ENCODE results near the gene LSR. TPM values are rescaled to one million over a fixed set of nuclear protein-coding genes. Genes with fewer than 3 reads are reported as not detected.

Gene LSR, protein sequence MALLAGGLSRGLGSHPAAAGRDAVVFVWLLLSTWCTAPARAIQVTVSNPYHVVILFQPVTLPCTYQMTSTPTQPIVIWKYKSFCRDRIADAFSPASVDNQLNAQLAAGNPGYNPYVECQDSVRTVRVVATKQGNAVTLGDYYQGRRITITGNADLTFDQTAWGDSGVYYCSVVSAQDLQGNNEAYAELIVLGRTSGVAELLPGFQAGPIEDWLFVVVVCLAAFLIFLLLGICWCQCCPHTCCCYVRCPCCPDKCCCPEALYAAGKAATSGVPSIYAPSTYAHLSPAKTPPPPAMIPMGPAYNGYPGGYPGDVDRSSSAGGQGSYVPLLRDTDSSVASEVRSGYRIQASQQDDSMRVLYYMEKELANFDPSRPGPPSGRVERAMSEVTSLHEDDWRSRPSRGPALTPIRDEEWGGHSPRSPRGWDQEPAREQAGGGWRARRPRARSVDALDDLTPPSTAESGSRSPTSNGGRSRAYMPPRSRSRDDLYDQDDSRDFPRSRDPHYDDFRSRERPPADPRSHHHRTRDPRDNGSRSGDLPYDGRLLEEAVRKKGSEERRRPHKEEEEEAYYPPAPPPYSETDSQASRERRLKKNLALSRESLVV
- 10 to 100 TPM; 67.5 to 80.1 TPM for total RNA-seq

DNA sequence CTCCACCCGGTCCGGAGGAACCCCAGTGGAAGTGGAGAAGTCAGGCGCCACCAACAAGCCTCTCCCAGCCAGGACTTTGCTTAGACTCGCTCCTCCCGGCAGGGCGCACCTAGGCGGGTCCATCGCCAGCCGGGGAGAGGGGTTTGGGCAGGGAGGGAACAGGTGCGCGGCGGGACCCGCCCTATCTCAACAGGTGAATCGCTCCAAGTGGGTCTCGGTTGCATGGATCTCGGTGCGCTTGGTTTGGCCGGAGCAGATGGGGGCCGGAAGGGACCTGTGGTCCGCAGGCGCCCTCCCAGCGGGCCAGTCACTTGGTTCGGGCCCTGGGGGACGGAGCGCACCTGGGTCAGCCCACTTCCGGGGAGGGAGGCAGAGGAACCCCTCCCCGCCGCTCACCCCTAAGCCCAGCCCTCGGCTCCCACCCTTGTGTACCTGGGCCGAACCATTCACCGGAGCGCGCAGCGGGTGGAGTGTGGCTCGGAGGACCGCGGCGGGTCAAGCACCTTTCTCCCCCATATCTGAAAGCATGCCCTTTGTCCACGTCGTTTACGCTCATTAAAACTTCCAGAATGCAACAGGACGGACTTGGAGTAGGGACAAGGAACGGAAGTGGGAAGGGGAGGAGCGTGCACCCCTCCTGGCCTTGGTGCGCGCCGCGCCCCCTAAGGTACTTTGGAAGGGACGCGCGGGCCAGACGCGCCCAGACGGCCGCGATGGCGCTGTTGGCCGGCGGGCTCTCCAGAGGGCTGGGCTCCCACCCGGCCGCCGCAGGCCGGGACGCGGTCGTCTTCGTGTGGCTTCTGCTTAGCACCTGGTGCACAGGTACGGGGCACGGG, at the start of gene LSR:
Gene LSR, plus strand, starts transcription at position 693 of the 836 bp plus-strand sequence. Its CDS starts 21 bp downstream, at position 714.
- peak within 1 kb of the TSS; percentile 94 to 100 (median 100) for H3K27ac ChIP-seq
- TF ChIP-seq POLR2A (IDR thresholded peaks at IDR 0.05): peak; percentile 91 to 98 (median 97)
- TF ChIP-seq, protein P1, sequence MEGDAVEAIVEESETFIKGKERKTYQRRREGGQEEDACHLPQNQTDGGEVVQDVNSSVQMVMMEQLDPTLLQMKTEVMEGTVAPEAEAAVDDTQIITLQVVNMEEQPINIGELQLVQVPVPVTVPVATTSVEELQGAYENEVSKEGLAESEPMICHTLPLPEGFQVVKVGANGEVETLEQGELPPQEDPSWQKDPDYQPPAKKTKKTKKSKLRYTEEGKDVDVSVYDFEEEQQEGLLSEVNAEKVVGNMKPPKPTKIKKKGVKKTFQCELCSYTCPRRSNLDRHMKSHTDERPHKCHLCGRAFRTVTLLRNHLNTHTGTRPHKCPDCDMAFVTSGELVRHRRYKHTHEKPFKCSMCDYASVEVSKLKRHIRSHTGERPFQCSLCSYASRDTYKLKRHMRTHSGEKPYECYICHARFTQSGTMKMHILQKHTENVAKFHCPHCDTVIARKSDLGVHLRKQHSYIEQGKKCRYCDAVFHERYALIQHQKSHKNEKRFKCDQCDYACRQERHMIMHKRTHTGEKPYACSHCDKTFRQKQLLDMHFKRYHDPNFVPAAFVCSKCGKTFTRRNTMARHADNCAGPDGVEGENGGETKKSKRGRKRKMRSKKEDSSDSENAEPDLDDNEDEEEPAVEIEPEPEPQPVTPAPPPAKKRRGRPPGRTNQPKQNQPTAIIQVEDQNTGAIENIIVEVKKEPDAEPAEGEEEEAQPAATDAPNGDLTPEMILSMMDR (IDR thresholded peaks at IDR 0.05): peak in 3 of 7 experiments; percentile 18 to 36 (median 26)
- H3K27me3 ChIP-seq: no peaks in the 10 kb centered on the region
- H3K36me3 ChIP-seq (replicated peaks in 1 of 2; ENCODE audit: insufficient read depth in 1 of 2, low read depth in 2 of 2): no peaks in the 10 kb centered on the region
- intact Hi-C loops (cut with DNase I): loop anchor here (10.0 kb wide), 1 partner anchor 104 kb away; the partner anchor contains the start of gene FXYD7
- ATAC-seq (peak; percentile 89), DNase-seq (peak; percentile 95 to 96 (median 96))
- H3K9me3 ChIP-seq: no peaks in the 10 kb centered on the region
- 1% methylated on average over 24 to 69 of the region's 69 CpGs for WGBS, 2 donors
- H3K4me1 ChIP-seq: peaks cover 29% of the 10 kb centered on the region
- peak within 1 kb of the TSS; percentile 86 to 93 for H3K4me3 ChIP-seq

DNA sequence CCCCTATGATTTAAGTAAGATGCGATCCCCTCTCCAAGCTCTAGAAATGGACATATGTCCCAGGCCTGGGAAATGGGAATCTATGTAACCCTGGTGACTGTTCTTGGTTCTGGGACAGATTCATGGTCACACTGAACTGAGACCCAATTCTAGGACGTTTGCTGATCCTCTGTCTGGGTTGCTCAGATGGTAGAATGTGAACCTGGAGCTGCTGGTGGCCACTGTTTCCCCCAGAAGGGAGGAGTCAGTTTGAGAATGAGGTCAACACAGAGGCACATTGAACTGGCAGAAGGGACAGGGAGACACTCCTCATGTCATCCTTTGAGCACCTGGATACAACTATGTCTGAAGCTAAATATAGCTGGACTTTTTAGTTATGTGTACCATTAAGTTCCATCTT, 49.3 kb upstream of the LSR start:
- Histone ChIP-seq H3K36me3 (replicated peaks in 1 of 2; ENCODE audit: insufficient read depth in 1 of 2, low read depth in 2 of 2) (no peaks in the 10 kb centered on the region), H3K4me1 (no peaks in the 10 kb centered on the region), H3K9me3 (no peaks in the 10 kb centered on the region), H3K4me3 (no peak overlapping the region), H3K27me3 (no peaks in the 10 kb centered on the region), H3K27ac (no peak overlapping the region)
- 52 to 66% methylated on average over 2 of the region's 2 CpGs for WGBS, 2 donors
- DNase-seq (no peak), ATAC-seq (no peak)
- intact Hi-C loops (cut with DNase I): no loop called here
- TF ChIP-seq POLR2A (IDR thresholded peaks at IDR 0.05): no peak
- TF ChIP-seq, protein P1 (IDR thresholded peaks at IDR 0.05): no peak

DNA sequence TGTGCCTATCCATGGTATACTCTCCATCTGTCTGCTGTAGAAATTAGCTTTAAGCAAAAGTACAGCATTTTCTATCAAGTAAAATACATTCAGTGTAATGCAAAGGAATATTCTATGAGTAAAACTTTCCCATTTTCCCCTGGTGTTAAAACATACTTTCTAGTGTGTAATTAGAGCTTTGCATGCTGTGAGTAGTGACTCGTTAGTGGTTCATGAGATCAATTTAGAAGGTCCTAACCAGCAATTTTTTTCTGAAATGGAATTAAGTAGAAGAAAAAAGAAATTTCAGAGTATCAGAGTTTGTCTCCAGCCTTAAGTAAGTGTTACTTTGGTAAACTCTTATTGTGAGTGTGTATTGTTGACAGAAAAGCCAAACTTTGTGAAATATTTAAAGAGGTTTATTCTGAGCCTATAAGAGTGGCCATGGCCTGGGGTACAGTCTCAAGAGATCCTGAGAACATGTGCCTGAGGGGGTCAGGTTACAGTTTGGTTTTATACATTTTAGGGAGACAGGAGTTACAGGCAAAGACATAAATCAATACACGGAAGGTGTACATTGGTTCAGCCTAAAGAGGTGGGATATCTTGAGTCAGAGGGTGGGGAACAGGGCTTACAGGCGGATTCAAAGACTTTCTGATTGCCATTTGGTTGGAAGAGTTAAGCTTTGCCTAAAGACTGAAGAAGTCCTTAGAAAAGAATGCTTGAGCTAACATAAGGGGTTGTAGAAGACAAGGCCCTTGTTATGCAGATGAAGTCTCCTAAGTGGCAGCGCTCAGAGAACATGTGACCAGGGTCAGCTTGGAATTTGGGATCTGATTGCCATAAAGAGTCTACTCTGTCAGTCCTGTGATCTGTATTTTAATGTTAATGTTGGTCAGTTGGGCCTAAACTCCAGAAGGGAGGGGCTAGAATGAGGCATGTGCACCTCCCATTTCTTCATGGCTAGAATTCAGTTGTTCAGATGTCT, 45.8 kb upstream of the LSR start:
- H3K4me1 ChIP-seq: peaks cover 11% of the 10 kb centered on the region
- ATAC-seq (no peak), DNase-seq (no peak)
- no peaks in the 10 kb centered on the region for H3K27me3 ChIP-seq
- H3K27ac ChIP-seq: no peak overlapping the region
- no peak overlapping the region for H3K4me3 ChIP-seq
- no peaks in the 10 kb centered on the region for H3K9me3 ChIP-seq
- intact Hi-C loops (cut with DNase I): no loop called here
- no peak for TF ChIP-seq POLR2A (IDR thresholded peaks at IDR 0.05)
- TF ChIP-seq, protein P1 (IDR thresholded peaks at IDR 0.05): no peak
- WGBS, 2 donors: 81 to 84% methylated on average over 4 of the region's 4 CpGs
- H3K36me3 ChIP-seq (replicated peaks in 1 of 2; ENCODE audit: insufficient read depth in 1 of 2, low read depth in 2 of 2): no peaks in the 10 kb centered on the region

All from body of pancreas (tissue), 4 donors.